RWPE2 (cell line): ENCODE results near the gene ARFIP2.
A peak's percentile ranks its signal among the peaks of the same experiment; 100 is the strongest.

Experiments
- ATAC-seq: fragments of 200-7000 bp; cut with Tn5 transposase; 3 replicates; pipeline ENCODE4 v1.9.1; 2021; ENCODE audit warnings: low read depth
- DNase-seq: peaks from one replicate; pipeline ENCODE4 v3.0.0-alpha.2; 2020; ENCODE audit warnings: low spot score
- H3K27ac ChIP-seq: fragments of 450-650 bp; 2 replicates; pipeline ENCODE4 v1.5.1; 2017; ENCODE audit warnings: mild to moderate bottlenecking; ENCODE audit not compliant: poor library complexity, severe bottlenecking
- H3K27me3 ChIP-seq: fragments of 250-450 bp; sonication (Bioruptor Pico); 2 replicates; pipeline ENCODE4 v1.5.1; 2021; ENCODE audit warnings: mild to moderate bottlenecking, moderate library complexity; ENCODE audit not compliant: insufficient read depth, poor library complexity, severe bottlenecking
- H3K36me3 ChIP-seq: fragments of 250-450 bp; sonication (Bioruptor Pico); 2 replicates; pipeline ENCODE4 v1.5.1; 2020; ENCODE audit warnings: low read depth, mild to moderate bottlenecking, moderate library complexity
- H3K4me1 ChIP-seq: fragments of 250-450 bp; sonication (Bioruptor Pico); 2 replicates; pipeline ENCODE4 v1.5.1; 2021; ENCODE audit warnings: mild to moderate bottlenecking, moderate library complexity; ENCODE audit not compliant: insufficient read depth, poor library complexity, severe bottlenecking
- H3K4me3 ChIP-seq: fragments of 250-450 bp; sonication (Bioruptor Pico); 2 replicates; pipeline ENCODE4 v1.5.1; 2021; ENCODE audit warnings: mild to moderate bottlenecking, moderate library complexity; ENCODE audit not compliant: severe bottlenecking
- H3K9me3 ChIP-seq: fragments of 250-450 bp; sonication (Bioruptor Pico); 2 replicates; pipeline ENCODE4 v1.5.1; 2021; ENCODE audit warnings: mild to moderate bottlenecking, moderate library complexity; ENCODE audit not compliant: severe bottlenecking
- TF ChIP-seq, protein P1 (sequence below): fragments of 450-650 bp; IDR thresholded peaks from one replicate; pipeline ENCODE4 v1.5.1; 2017; ENCODE audit warnings: mild to moderate bottlenecking, moderate library complexity; ENCODE audit not compliant: poor library complexity, severe bottlenecking

The ARFIP2 gene

DNA sequence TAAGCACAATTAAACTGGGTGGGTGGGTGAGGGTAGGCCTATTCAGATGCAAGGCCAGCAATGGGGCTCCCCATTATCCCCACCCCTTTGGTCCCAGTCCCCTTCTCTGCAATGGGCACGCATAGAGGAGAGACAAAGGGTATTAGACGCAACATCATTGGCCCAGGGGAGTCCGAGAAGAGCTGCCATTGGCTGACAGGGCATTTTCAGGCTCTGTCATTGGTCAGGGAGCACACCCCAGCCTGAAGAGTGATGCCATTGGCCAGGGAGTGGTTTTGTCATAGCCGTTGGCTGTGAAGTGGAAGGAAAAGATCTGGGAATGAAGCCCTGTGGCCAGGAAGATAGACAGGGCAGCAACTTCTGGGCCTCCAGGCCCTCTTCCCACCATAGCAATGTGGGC, 4.6 kb downstream of the ARFIP2 start:
- no peak for DNase-seq
- H3K27ac ChIP-seq, result no peak overlapping the region
- ATAC-seq, result no peak
- no peak overlapping the region for H3K4me3 ChIP-seq
- TF ChIP-seq, protein P1, sequence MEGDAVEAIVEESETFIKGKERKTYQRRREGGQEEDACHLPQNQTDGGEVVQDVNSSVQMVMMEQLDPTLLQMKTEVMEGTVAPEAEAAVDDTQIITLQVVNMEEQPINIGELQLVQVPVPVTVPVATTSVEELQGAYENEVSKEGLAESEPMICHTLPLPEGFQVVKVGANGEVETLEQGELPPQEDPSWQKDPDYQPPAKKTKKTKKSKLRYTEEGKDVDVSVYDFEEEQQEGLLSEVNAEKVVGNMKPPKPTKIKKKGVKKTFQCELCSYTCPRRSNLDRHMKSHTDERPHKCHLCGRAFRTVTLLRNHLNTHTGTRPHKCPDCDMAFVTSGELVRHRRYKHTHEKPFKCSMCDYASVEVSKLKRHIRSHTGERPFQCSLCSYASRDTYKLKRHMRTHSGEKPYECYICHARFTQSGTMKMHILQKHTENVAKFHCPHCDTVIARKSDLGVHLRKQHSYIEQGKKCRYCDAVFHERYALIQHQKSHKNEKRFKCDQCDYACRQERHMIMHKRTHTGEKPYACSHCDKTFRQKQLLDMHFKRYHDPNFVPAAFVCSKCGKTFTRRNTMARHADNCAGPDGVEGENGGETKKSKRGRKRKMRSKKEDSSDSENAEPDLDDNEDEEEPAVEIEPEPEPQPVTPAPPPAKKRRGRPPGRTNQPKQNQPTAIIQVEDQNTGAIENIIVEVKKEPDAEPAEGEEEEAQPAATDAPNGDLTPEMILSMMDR, result no peak
- no peaks in the 10 kb centered on the region for H3K4me1 ChIP-seq
- H3K27me3 ChIP-seq, result no peaks in the 10 kb centered on the region
- H3K9me3 ChIP-seq, result no peaks in the 10 kb centered on the region
- H3K36me3 ChIP-seq, result peaks cover 38% of the 10 kb centered on the region

DNA sequence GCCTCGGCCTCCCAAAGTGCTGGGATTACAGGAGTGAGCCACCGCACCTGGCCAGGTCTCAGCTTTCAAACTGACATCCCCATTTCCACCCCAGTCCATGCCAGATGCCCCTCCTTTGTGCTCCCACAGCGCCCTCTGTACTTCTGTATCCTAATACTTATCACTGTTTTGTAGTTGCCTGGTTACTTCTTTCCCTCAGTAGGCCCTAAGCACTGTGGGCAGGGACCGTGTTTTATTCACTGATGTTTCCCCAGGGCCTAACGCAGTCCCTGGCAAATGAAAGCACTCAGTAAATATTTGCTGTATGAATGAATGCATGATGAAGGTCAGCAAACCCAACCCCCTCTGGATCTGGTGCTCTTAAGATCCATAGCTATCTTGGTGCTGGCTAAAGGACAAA, 5.2 kb downstream of the ARFIP2 start:
- ATAC-seq (no peak), DNase-seq (no peak)
- Histone ChIP-seq H3K27me3 (no peaks in the 10 kb centered on the region), H3K4me3 (no peak overlapping the region), H3K36me3 (peaks cover 38% of the 10 kb centered on the region), H3K27ac (no peak overlapping the region), H3K4me1 (no peaks in the 10 kb centered on the region), H3K9me3 (no peaks in the 10 kb centered on the region)
- TF ChIP-seq, protein P1, result no peak

DNA sequence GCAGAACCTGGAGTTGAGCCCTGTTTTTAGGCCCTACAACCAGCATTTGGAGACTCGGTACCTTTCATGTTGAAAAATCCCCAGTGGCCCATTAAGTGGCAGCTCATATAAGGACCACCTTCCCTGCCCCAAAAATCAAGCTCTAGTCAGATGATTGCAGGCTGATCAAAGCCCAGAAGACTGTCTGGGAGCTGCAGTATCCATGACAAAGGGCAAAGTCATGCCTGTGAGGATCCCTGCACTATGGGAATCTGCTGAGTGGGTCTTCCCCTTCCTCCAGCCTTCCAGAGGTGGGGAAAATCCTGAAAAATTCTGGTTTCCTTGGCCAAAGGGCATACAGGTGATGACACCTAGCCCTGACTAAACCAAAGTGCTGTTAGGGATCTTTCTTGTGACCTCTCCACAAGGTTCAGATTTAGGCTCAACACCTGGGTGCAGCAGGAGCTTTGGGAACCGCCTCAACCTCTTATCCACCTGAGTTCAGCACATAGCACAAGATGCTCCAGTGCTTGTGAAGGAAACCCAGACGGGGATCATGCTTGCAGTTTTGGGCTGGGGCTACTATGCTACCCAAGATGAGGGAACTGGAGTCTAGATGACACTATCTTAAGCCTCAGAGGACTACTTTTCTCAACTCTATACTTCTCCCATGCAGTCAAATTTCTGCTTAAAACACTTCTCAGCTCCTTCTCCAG, 6.2 kb downstream of the ARFIP2 start:
- peaks cover 35% of the 10 kb centered on the region for H3K36me3 ChIP-seq
- DNase-seq (no peak), ATAC-seq (no peak)
- no peaks in the 10 kb centered on the region for H3K4me1 ChIP-seq
- no peak overlapping the region for H3K4me3 ChIP-seq
- peak overlapping the region; percentile 64 for H3K27ac ChIP-seq
- H3K27me3 ChIP-seq, result no peaks in the 10 kb centered on the region
- TF ChIP-seq, protein P1, result no peak
- H3K9me3 ChIP-seq, result no peaks in the 10 kb centered on the region

DNA sequence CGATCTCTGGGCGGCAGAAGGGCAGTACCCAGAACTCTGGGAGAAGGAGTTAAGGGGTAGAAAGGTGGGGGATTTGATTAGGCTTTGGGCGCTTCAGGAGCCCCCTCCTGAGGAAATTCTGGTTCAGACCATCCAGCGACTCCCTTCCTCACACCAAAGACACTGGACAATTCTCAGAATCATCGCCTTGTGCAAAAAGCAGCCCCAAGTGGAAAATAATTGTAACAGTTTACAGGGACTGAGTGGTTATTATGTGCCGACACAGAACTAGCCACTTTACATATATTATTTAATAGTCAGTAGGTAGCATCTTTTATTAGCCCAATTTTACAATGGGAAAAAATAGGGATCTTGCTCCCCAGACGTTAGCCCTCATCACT, 6.7 kb downstream of the ARFIP2 start:
- H3K27ac ChIP-seq, result peak overlapping the region; percentile 64
- peak overlapping the region; percentile 87 for H3K4me3 ChIP-seq
- DNase-seq, result no peak
- H3K9me3 ChIP-seq, result no peaks in the 10 kb centered on the region
- H3K4me1 ChIP-seq, result no peaks in the 10 kb centered on the region
- TF ChIP-seq, protein P1, result peak; percentile 27
- H3K36me3 ChIP-seq, result peaks cover 30% of the 10 kb centered on the region
- no peaks in the 10 kb centered on the region for H3K27me3 ChIP-seq
- no peak for ATAC-seq
